K562 (cell line): ENCODE data around the gene RUNDC3A. TPM values are rescaled to one million over a fixed set of nuclear protein-coding genes. Genes with fewer than 3 reads are reported as not detected.

Experiments used
- ATAC-seq: fragments of 200-7000 bp; cut with Tn5 transposase; 3 replicates; pipeline ENCODE4 v1.9.1; 2020; ENCODE audit warnings: moderate library complexity
- BruUV-seq: library from RNA; stranded (reverse); fragments of 400-500 nt; replicated peaks from 2 replicates; lab custom pipeline; 2021; lab: Mats Ljungman, UMichigan
- CTCF ChIA-PET: fragments of 300-600 bp; formaldehyde crosslinking; extraction: SDS; loops from one replicate; lab custom pipeline; 2021; ENCODE audit warnings: low intra/inter-chr PET ratio; lab: Yijun Ruan, JAX
- POLR2A ChIA-PET: fragments of 300-600, 350-650 bp; sonication (Branson Sonifier 250); formaldehyde crosslinking; extraction: SDS; loops from one replicate; lab custom pipeline; 2021; ENCODE audit warnings: antibody characterized with exemption, inconsistent platforms; lab: Yijun Ruan, JAX
- DNase-seq, 4 experiments: peaks; one replicate each; pipeline versions ENCODE4 v3.0.0 to v3.0.0-alpha.2; 2011 to 2018; ENCODE audit warnings: low spot score in 3 of 4, mixed read lengths in 3 of 4; ENCODE audit errors: extremely low read depth in 1 of 4
- FAIRE-seq: peaks from 2 replicates; lab custom pipeline; 2011; peaks lifted over from hg19 to GRCh38; lab: Jason Lieb, UNC
- H2AFZ ChIP-seq: 2 replicates; pipeline ENCODE4 v1.6.0; 2011; ENCODE audit warnings: low read depth, low read length, control low read depth, inconsistent platforms
- H3K27ac ChIP-seq: fragments of 200-600 bp; 3 replicates; pipeline ENCODE4 v1.8.0; 2011; ENCODE audit warnings: low read depth, mild to moderate bottlenecking, control low read depth, inconsistent platforms, low read length, moderate library complexity, mixed read lengths; ENCODE audit errors: extremely low read depth
- H3K27me3 ChIP-seq, 2 experiments: fragments of 300-600 bp in 1 of 2; 2 replicates in 1 of 2; 3 replicates in 1 of 2; pipeline versions ENCODE4 v1.6.0 to v1.8.0; 2011; ENCODE audit warnings: inconsistent platforms in 2 of 2, low read length in 2 of 2, mild to moderate bottlenecking in 1 of 2, mixed read lengths in 1 of 2, moderate library complexity in 1 of 2; ENCODE audit not compliant: control insufficient read depth in 2 of 2, insufficient read depth in 2 of 2
- H3K36me3 ChIP-seq: fragments of 300-600 bp; 3 replicates; pipeline ENCODE4 v1.8.0; 2011; ENCODE audit warnings: mild to moderate bottlenecking, low read length, inconsistent platforms; ENCODE audit not compliant: control insufficient read depth, insufficient read depth
- H3K4me1 ChIP-seq, 2 experiments: fragments of 200-600 bp in 1 of 2; replicated peaks in 1 of 2; 2 replicates in 1 of 2; 3 replicates in 1 of 2; pipeline versions ENCODE4 v1.5.1 to v1.8.0; 2011; ENCODE audit warnings: inconsistent platforms in 2 of 2, low read length in 2 of 2, mild to moderate bottlenecking in 1 of 2, mixed read lengths in 1 of 2, moderate library complexity in 1 of 2; ENCODE audit not compliant: control insufficient read depth in 2 of 2, insufficient read depth in 2 of 2
- H3K4me2 ChIP-seq: 2 replicates; pipeline ENCODE4 v1.6.1; 2011; ENCODE audit warnings: low read length, control low read depth, inconsistent platforms, mixed read lengths; ENCODE audit not compliant: insufficient read depth
- H3K4me3 ChIP-seq: fragments of 200-600 bp; sonication (generic), shearing (Covaris generic); 2 replicates; pipeline ENCODE4 v1.5.1; 2016; ENCODE audit warnings: control low read depth, inconsistent platforms
- H3K79me2 ChIP-seq: fragments of 200-600 bp; 3 replicates; pipeline ENCODE4 v1.8.0; 2011; ENCODE audit warnings: low read length, inconsistent platforms; ENCODE audit not compliant: control insufficient read depth, insufficient read depth
- H3K9ac ChIP-seq, 2 experiments: 2 replicates each; pipeline versions ENCODE4 v1.6.0 to v1.6.1; 2011; ENCODE audit warnings: low read depth in 2 of 2, low read length in 2 of 2, control low read depth in 1 of 2, inconsistent platforms in 1 of 2, mild to moderate bottlenecking in 1 of 2, mixed read lengths in 1 of 2; ENCODE audit not compliant: insufficient read depth in 1 of 2
- H3K9me1 ChIP-seq: one replicate; pipeline ENCODE4 v1.6.0; 2011; ENCODE audit warnings: inconsistent platforms, mild to moderate bottlenecking, low read length, moderate library complexity; ENCODE audit not compliant: control insufficient read depth, insufficient read depth
- H3K9me3 ChIP-seq: replicated peaks from 2 replicates; pipeline ENCODE4 v1.5.1; 2011; ENCODE audit warnings: low read depth, low read length, inconsistent platforms; ENCODE audit not compliant: control insufficient read depth, insufficient read depth
- H4K20me1 ChIP-seq: replicated peaks from 2 replicates; pipeline ENCODE4 v1.6.1; 2011; ENCODE audit warnings: low read length, inconsistent platforms, mixed read lengths; ENCODE audit not compliant: control insufficient read depth, insufficient read depth
- ARID1B ChIP-seq: fragments of 450-650 bp; IDR thresholded peaks from 2 replicates; pipeline ENCODE4 v1.6.1; 2016; ENCODE audit warnings: antibody characterized with exemption, mild to moderate bottlenecking, inconsistent platforms
- BHLHE40 ChIP-seq: IDR thresholded peaks from 2 replicates; pipeline ENCODE4 v1.6.1; 2011; ENCODE audit warnings: low read length, improper control_type of control experiment
- CAMTA2 ChIP-seq: fragments of 250-450 bp; sonication (Bioruptor Pico); conservative IDR thresholded peaks from 2 replicates; pipeline ENCODE4 v1.5.1; 2022
- CBX1 ChIP-seq: sonication (generic); IDR thresholded peaks from 2 replicates; pipeline ENCODE4 v1.6.1; 2016; ENCODE audit warnings: antibody characterized with exemption, low read depth, mild to moderate bottlenecking
- CBX3 ChIP-seq, 2 experiments: IDR thresholded peaks; 1 replicate in 1 of 2; 2 replicates in 1 of 2; pipeline ENCODE4 v1.6.1; 2012; ENCODE audit warnings: inconsistent platforms in 2 of 2, low read length in 2 of 2, borderline replicate concordance in 1 of 2, control low read depth in 1 of 2
- CHD1 ChIP-seq: fragments of 200-600 bp; sonication (generic); IDR thresholded peaks from one replicate; pipeline ENCODE4 v1.6.1; 2012; ENCODE audit warnings: mild to moderate bottlenecking, moderate library complexity, low read length, inconsistent platforms
- GATAD2B ChIP-seq: fragments of 450-650 bp; IDR thresholded peaks from 2 replicates; pipeline ENCODE4 v1.6.1; 2017; ENCODE audit warnings: mild to moderate bottlenecking, borderline replicate concordance
- HMG20B ChIP-seq: fragments of 250-450 bp; sonication (Bioruptor Pico); IDR thresholded peaks from 2 replicates; pipeline ENCODE4 v1.5.0; 2021; ENCODE audit warnings: mild to moderate bottlenecking
- MIER1 ChIP-seq: fragments of 450-650 bp; IDR thresholded peaks from 2 replicates; pipeline ENCODE4 v1.6.1; 2016; ENCODE audit warnings: antibody characterized with exemption, mild to moderate bottlenecking, low read depth
- NR2F6 ChIP-seq: fragments of 450-650 bp; formaldehyde crosslinking; IDR thresholded peaks from 2 replicates; pipeline ENCODE4 v1.4.0; 2020; ENCODE audit warnings: mild to moderate bottlenecking
- NRF1 ChIP-seq, 2 experiments: fragments of 450-650 bp; IDR thresholded peaks in 1 of 2; conservative IDR thresholded peaks in 1 of 2; 2 replicates each; pipeline ENCODE4 v1.6.1; 2014; ENCODE audit warnings: mild to moderate bottlenecking in 2 of 2
- SAP30 ChIP-seq: fragments of 200-600 bp; sonication (generic); IDR thresholded peaks from 2 replicates; pipeline ENCODE4 v1.6.1; 2012; ENCODE audit warnings: borderline replicate concordance, low read depth, mild to moderate bottlenecking, moderate library complexity, low read length, control low read depth, inconsistent platforms; ENCODE audit not compliant: insufficient read depth, poor library complexity, severe bottlenecking
- SIN3B ChIP-seq: fragments of 450-650 bp; IDR thresholded peaks from 2 replicates; pipeline ENCODE4 v1.6.1; 2017; ENCODE audit warnings: low read depth, mild to moderate bottlenecking, moderate library complexity
- SMAD1 ChIP-seq: fragments of 150-350 bp; IDR thresholded peaks from 2 replicates; pipeline ENCODE4 v1.6.1; 2014; ENCODE audit warnings: low read length, low read depth; ENCODE audit not compliant: partially characterized antibody
- SMARCC2 ChIP-seq: fragments of 450-650 bp; IDR thresholded peaks from 2 replicates; pipeline ENCODE4 v1.6.1; 2017; ENCODE audit warnings: antibody characterized with exemption, moderate library complexity, mild to moderate bottlenecking, low read depth
- TEAD4 ChIP-seq, 2 experiments: sonication (generic) in 1 of 2; formaldehyde crosslinking in 1 of 2; IDR thresholded peaks; 2 replicates each; pipeline versions ENCODE4 v1.6.1 to v1.8.0; 2012 to 2022; ENCODE audit warnings: borderline replicate concordance in 1 of 2, inconsistent platforms in 1 of 2, low read length in 1 of 2, mild to moderate bottlenecking in 1 of 2, missing genetic modification reagents in 1 of 2
- ZC3H11A ChIP-seq: IDR thresholded peaks from 2 replicates; pipeline ENCODE4 v1.6.1; 2012; ENCODE audit warnings: low read depth, low read length, improper control_type of control experiment
- ZNF174 ChIP-seq: fragments of 250-450 bp; sonication (Bioruptor Pico); IDR thresholded peaks from 2 replicates; pipeline ENCODE4 v1.4.0; 2020; ENCODE audit warnings: mild to moderate bottlenecking
- ZNF766 ChIP-seq: fragments of 200-800 bp; sonication (Bioruptor generic); conservative IDR thresholded peaks from 2 replicates; pipeline ENCODE4 v1.6.1; 2016; ENCODE audit warnings: missing genetic modification characterization, missing compliant biosample characterization
- WGBS: fragments of 100-300 bp; shearing (Covaris generic); methylation state at CpG from one replicate; pipeline ENCODE4 v1.1.6; 2016; ENCODE audit warnings: low coverage, mixed read lengths; ENCODE audit not compliant: insufficient coverage; ENCODE audit errors: missing lambda C conversion rate; 5-methylcytosine and 5-hydroxymethylcytosine counted together
- in situ Hi-C: fragments of 300-500 bp; cut with MboI; formaldehyde crosslinking; loops from 4 replicates; pipeline ENCODE4 v1.15.0; 2018; ENCODE audit warnings: inconsistent platforms, mixed read lengths
- intact Hi-C: fragments of 100-400 bp; cut with micrococcal nuclease; formaldehyde crosslinking; loops from 2 replicates; pipeline ENCODE4 v1.14.2; 2022
- polyA plus RNA-seq, 8 experiments: library from polyadenylated mRNA; depleted of rRNA in 4 of 8; stranded (reverse) in 5 of 8; unstranded in 3 of 8; fragments of >200 nt; fragmentation: Nextera tagmentation in 2 of 8; fragmentation: Illumina TruSeq in 1 of 8; extraction: Ambion mirVana in 2 of 8; extraction: Trizol in 1 of 8; gene quantifications; 2 replicates each; pipeline versions ENCODE4 v1.2.1 to v1.2.3, GENCODE V29; 2011 to 2014; ENCODE audit warnings: inconsistent platforms in 1 of 8, missing spikeins in 1 of 8
- total RNA-seq, 7 experiments: library from RNA; depleted of rRNA in 6 of 7; stranded (reverse); fragments of >200 nt in 6 of 7; fragmentation: Illumina TruSeq in 2 of 7; extraction: Trizol in 2 of 7; gene quantifications; 2 replicates each; pipeline versions ENCODE4 v1.2.1 to v1.2.3, GENCODE V29; 2011 to 2021; ENCODE audit warnings: low replicate concordance in 1 of 7
- TF ChIP-seq, protein P1 (sequence below): sonication (generic); formaldehyde crosslinking; IDR thresholded peaks from 2 replicates; pipeline ENCODE4 v1.8.0; 2022; ENCODE audit warnings: mild to moderate bottlenecking, missing genetic modification reagents

RUNDC3A gene
- total and polyA plus RNA-seq, 9 of the 15 experiments (the other 6 are each of a cell fraction or from before 2014, with no cell fraction given), result not detected

DNA sequence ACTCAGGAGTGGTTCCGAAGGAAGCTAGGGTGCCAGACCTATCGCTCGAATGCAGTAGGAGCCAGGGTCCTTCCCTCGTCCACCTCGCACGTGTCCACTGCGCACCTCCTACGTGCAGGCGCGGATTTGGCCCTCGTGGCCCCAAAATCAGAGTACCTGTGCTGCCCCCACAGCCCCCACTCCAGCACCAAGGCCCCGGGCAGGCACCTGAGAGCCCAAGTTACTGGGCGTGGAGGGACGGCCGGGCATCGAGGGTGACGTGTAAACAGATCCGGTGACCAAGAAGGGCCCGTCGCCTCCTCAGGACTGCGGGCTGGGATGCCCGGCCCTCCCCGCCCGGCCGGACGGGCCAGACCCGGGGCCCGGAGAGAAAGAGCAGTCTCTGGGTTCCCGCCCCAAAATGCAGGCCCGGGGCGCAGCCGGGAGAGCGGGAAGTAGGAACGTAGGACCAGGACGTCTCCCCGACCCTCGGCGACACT is 15.7 kb downstream of the RUNDC3A start (continued):
- TF ChIP-seq BHLHE40, result peak; percentile 36

DNA sequence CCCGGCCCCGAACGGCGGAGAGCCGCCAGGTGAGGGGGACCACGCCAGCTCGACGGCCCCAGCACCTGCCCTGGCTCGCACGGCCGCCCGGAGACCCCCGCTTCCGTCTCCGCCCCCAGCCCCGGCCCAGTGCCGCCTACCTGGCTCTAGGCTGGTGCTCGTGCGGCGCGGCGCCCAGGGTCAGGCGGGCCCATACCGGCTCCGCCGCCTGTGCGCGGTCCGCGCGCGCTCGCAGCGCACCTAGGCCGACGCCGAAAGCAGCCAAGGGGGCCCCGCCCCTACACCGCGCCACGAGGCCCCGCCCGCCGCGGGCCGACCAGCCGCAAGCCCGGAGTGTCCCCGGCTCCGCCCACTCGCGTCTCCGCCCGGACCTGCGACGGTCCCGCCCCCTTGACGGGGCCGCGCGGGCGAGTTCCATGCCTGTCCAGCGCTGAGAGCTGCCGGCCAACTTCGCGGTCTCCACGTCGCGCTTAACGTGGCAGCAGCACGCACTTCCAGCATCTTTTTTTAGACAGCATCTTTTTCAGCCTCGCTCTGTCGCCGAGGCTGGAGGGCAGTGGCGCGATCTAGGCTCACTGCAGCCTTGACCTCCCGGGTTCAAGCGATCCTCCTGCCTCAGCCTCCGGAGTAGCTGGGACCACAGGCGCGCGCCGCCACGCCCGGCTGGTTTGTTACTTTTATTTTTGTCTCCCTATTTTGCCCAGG is 16.3 kb downstream of the RUNDC3A start, which contains the start of gene SLC25A39:
TSS of gene SLC25A39 (minus strand) at position 253 of the 705 bp plus-strand sequence. CDS start 1,261 bp downstream, outside the sequence.
- FAIRE-seq, result peak; percentile 87
- intact Hi-C loops (loop anchor here (1.0 to 2.0 kb wide), 2 partner anchors 36 to 58 kb away; no protein-coding TSS in a partner anchor), in situ Hi-C loops (loop anchor here (5.0 to 25.0 kb wide), 2 partner anchors 112 to 387 kb away; partner anchors contain the start of gene PPY)
- H3K4me1 ChIP-seq, result peaks cover 9 to 72% of the 10 kb centered on the region in 2 experiments; a peak in 4 of 5 replicates
- DNase-seq, result peak; percentile 93 to 97 (median 94)
- peak within 1 kb of the TSS; percentile 87 for H2AFZ ChIP-seq
- H3K27me3 ChIP-seq, result no peaks in the 10 kb centered on the region
- no peaks in the 10 kb centered on the region for H3K9me1 ChIP-seq
- H3K27ac ChIP-seq, result peak within 1 kb of the TSS; percentile 83
- BruUV-seq, result no TSS peak
- 1% methylated on average over 61 of the region's 85 CpGs for WGBS
- CTCF ChIA-PET, result no interaction called here
- peak; percentile 85 for ATAC-seq
- H3K36me3 ChIP-seq, result peaks cover 35% of the 10 kb centered on the region; the same call in 2 of the 3 replicates
- H3K9me3 ChIP-seq, result no peaks in the 10 kb centered on the region
- H3K9ac ChIP-seq, result peak within 1 kb of the TSS; percentile 85 to 100
- H3K4me2 ChIP-seq, result peak within 1 kb of the TSS; percentile 92
- POLR2A ChIA-PET, result interaction anchor here (0.8 to 2.1 kb wide), 8 partner anchors 8 to 574 kb away, joined by 3 to 9 read pairs (median 4); partner anchors contain the start of genes FAM171A2 and UBTF
- H3K79me2 ChIP-seq, result peaks cover 30% of the 10 kb centered on the region
- peak within 1 kb of the TSS; percentile 85 for H3K4me3 ChIP-seq
- H4K20me1 ChIP-seq, result no peaks in the 10 kb centered on the region; the same call in 1 of the 2 replicates
- TF ChIP-seq ZNF766 (CRISPR knock-in tag) (0 out of 2 replicates have a peak, but pooled peaks have one; percentile 16), TEAD4 (IDR thresholded peaks at IDR 0.05; ENCODE audit: low read length) (no peak), TEAD4 (CRISPR knock-in tag; IDR thresholded peaks at IDR 0.05; ENCODE audit: borderline replicate concordance) (0 out of 2 replicates have a peak, but pooled peaks have one; percentile 40), SAP30 (peak; percentile 3), SMAD1 (no peak), HMG20B (CRISPR knock-in tag) (no peak), ZC3H11A (no peak), NR2F6 (CRISPR knock-in tag) (0 out of 2 replicates have a peak, but pooled peaks have one; percentile 11), CBX3 (IDR thresholded peaks at IDR 0.05; ENCODE audit: borderline replicate concordance in 1 of 2, low read length in 2 of 2) (peak in 1 of 2 experiments; percentile 86; a peak in 2 of 3 replicates), NRF1 (conservative IDR thresholded peaks at IDR 0.05 in 1 of 2, IDR thresholded peaks at IDR 0.05 in 1 of 2) (peak; percentile 78 to 83; a peak in 3 of 4 replicates), MIER1 (no peak), SIN3B (peak; percentile 56; the same call in 1 of the 2 replicates), CAMTA2 (no peak), GATAD2B (peak; percentile 90; the same call in 1 of the 2 replicates), ARID1B (0 out of 2 replicates have a peak, but pooled peaks have one; percentile 11), CBX1 (0 out of 2 replicates have a peak, but pooled peaks have one; percentile 59), SMARCC2 (0 out of 2 replicates have a peak, but pooled peaks have one; percentile 9), ZNF174 (CRISPR knock-in tag) (no peak), CHD1 (peak; percentile 3)
- TF ChIP-seq, protein P1, sequence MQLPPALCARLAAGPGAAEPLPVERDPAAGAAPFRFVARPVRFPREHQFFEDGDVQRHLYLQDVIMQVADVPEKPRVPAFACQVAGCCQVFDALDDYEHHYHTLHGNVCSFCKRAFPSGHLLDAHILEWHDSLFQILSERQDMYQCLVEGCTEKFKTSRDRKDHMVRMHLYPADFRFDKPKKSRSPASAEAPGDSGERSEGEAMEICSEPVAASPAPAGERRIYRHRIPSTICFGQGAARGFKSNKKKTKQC (CRISPR knock-in tag), result peak; percentile 32; the same call in 1 of the 2 replicates
